Activated CD8-positive, alpha-beta memory T cell treated with anti-CD3 and anti-CD28 coated beads, Interleukin-2, amount 50 U/mL, for 48 hours (primary cell): ENCODE data around the gene U2AF1L4.

Experiments
- DNase-seq: peaks from one replicate; pipeline ENCODE4 v3.0.0-alpha.2; 2020

Gene U2AF1L4

GRCh38 chr19:35745328-35746086 is at the start of gene U2AF1L4, which contains the start of gene PSENEN:
Gene U2AF1L4, minus strand, starts transcription at chr19:35745418. Its CDS starts 27 bp downstream, at chr19:35745391.
Gene PSENEN, plus strand, starts transcription at chr19:35745651. Its CDS starts 280 bp downstream, at chr19:35745931.
- peak; percentile 94 for DNase-seq

- no peak for DNase-seq
These were observed 48.4 kb upstream of the U2AF1L4 start for GRCh38 chr19:35793381-35794165.

GRCh38 chr19:35792888-35793287 is 47.7 kb upstream of the U2AF1L4 start:
- no peak for DNase-seq

- DNase-seq = no peak
These were observed 47.1 kb upstream of the U2AF1L4 start for GRCh38 chr19:35792312-35792711.

- DNase-seq = no peak
These were observed 46.6 kb upstream of the U2AF1L4 start for GRCh38 chr19:35791814-35792279.

- no peak for DNase-seq
These were observed 46.0 kb upstream of the U2AF1L4 start for GRCh38 chr19:35790981-35791813.

- DNase-seq = no peak
These were observed 45.0 kb upstream of the U2AF1L4 start for GRCh38 chr19:35789978-35790944.

GRCh38 chr19:35789195-35789977 is 44.2 kb upstream of the U2AF1L4 start:
- no peak for DNase-seq

- no peak for DNase-seq
These were observed 43.2 kb upstream of the U2AF1L4 start for GRCh38 chr19:35788205-35788960.

- DNase-seq = no peak
These were observed 42.1 kb upstream of the U2AF1L4 start for GRCh38 chr19:35787227-35787799.

GRCh38 chr19:35786299-35787160 is 41.3 kb upstream of the U2AF1L4 start:
- no peak for DNase-seq

GRCh38 chr19:35785339-35785627 is 40.1 kb upstream of the U2AF1L4 start:
- no peak for DNase-seq

GRCh38 chr19:35784503-35785338 is 39.5 kb upstream of the U2AF1L4 start:
- DNase-seq = no peak

- no peak for DNase-seq
These were observed 38.5 kb upstream of the U2AF1L4 start for GRCh38 chr19:35783469-35784434.

- no peak for DNase-seq
These were observed 37.4 kb upstream of the U2AF1L4 start for GRCh38 chr19:35782589-35782988.

- no peak for DNase-seq
These were observed 36.4 kb upstream of the U2AF1L4 start for GRCh38 chr19:35781650-35782049.

GRCh38 chr19:35780717-35781116 is 35.5 kb upstream of the U2AF1L4 start:
- no peak for DNase-seq
